Activated CD4-positive, CD25-positive, alpha-beta regulatory T cell treated with anti-CD3 and anti-CD28 coated beads, Interleukin-2, amount 50 U/mL, for 16 hours (primary cell): ENCODE data around the gene EP300.
"Not testable (repeated sequence)": the region's sequence is repeated elsewhere in the genome, so short reads cannot be mapped to it uniquely, and the experiment has no call there.

Source experiments
- DNase-seq: peaks from one replicate; pipeline ENCODE4 v3.0.0-alpha.2; 2020; ENCODE audit warnings: low read depth, low spot score

The EP300 gene

DNA sequence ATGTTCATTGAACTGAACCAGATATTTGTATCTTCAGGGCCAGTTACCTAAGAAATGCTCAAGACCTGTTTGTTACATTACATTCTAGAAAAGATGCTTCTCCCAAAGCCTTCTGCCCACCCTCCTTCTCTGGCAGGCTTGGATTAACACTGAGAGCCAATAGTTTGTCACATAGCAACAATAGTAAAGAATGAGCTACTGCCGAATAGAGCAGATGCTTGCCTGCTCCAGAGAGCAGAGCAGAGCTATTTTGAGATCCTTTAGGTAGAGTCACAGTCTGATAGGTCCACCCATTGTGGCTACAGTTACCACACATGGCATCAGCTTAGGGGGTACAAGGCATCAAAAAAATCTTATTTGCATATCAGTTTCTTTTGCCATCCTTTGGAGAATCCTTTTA is 13.5 kb upstream of the EP300 start:
- DNase-seq: no peak

DNA sequence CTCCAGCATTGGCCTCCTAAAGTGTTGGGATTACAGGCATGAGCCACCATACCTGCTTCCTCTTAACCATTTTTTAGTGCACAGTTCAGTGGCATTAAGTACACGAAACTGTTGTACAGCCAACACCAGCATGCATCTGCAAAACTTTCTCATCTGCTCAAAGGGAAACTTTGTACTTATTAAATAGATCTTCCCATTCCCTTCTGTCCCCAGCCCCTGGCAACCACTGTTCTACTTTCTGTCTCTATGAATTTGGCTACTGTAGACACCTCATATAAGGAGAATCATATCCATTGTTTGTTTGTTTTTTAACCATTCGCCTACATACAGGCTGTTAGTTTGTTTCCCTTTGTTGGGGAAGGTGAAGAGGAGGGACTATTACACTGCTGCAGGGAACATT is 6.5 kb upstream of the EP300 start:
- DNase-seq: no peak

DNA sequence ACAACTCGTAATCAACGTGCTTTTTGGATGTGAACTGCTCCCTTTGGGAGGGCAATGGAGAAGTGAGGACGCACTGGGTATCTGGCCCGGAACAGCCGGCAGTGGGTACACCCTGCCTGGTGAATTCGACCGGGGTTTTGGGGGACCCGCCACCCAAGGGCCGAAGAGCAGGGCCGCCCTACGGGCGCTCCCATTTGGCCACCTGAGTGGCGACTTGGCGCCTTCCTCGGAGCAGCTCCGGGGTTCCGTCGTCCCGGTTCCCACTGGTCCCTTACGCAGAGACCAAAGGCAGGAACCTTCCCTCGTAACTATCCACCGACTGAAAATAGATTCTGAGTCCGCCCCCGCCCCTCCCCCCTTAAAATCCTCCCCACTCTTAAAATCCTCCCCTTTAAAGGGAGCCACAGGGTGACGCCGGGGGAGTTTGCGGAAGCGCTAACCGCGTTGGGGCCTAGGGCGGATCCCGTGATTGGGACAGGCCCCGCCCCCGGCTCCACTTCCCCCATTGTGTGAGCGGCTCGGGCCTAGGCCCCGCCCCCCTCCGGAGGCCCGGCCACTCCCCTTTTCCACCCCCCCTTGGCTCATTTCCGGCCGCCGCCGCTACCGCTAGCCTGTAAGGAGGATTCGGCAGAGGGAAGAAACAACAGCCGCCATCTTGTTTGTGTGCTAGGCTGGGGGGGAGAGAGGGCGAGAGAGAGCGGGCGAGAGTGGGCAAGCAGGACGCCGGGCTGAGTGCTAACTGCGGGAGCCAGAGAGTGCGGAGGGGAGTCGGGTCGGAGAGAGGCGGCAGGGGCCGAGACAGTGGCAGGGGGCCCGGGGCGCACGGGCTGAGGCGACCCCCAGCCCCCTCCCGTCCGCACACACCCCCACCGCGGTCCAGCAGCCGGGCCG is 1.0 kb upstream of the EP300 start:
- DNase-seq: peak; percentile 99

DNA sequence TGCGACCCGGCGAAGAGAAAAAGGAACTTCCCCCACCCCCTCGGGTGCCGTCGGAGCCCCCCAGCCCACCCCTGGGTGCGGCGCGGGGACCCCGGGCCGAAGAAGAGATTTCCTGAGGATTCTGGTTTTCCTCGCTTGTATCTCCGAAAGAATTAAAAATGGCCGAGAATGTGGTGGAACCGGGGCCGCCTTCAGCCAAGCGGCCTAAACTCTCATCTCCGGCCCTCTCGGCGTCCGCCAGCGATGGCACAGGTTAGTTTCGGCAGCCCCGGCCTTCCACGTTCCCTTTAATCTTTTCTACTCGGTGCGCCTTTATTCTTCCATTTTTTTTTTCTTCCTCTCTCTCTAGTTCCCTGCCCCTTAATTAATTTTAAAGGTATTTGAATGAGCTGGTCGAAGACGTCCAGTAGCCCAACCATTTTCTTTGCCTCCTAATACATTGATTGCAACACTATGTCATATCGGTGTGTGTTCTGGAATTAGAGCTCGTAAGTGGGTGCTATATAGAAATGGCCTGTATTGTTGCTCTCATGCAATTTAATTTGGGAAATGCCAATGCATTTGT is 537 bp downstream of the EP300 start:
- no peak for DNase-seq

DNA sequence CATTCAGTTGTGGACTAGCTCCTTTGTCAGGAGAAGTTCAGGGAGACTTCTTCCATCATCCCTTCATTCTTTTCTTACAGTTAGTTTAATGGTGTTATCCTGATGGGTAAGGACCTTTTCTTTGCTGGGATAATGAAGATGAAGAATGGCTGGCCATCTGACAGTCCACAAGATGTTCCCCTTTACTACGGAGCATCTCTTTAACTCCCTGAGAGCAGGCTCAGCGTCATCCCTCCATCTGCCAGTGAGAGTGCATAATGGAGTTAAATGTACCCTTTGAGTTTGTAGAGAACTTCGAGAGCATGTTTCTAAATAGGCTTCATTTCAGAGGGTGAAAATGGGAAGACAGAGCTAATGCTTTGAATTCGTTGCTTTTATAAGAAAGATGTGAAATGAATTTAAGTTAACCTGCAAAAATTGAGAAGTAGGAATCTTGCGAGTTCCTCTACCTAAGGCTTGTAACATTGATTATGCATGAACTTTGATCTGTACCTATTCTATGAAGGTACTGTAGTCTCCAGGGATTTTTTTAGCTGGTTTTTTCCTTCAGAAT is 1.7 kb downstream of the EP300 start:
- no peak for DNase-seq

DNA sequence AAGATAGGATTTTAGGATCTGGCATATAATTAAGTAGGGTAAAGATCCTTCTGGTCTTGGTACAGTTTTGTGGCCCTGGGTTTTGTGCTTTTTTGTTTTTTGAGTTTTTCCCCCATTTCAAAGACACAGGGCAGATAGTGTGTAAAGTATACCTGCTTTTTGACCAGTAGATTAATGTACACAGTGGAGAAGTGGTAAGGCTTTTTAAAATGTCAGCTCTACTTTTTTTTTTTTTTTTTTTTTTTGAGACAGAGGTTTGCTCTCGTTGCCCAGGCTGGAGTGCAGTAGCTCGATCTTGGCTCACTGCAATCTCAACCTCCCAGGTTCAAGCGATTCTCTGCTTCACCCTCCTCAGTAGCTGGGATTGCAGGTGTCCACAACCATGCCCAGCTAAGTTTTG is 4.0 kb downstream of the EP300 start:
- no peak for DNase-seq

DNA sequence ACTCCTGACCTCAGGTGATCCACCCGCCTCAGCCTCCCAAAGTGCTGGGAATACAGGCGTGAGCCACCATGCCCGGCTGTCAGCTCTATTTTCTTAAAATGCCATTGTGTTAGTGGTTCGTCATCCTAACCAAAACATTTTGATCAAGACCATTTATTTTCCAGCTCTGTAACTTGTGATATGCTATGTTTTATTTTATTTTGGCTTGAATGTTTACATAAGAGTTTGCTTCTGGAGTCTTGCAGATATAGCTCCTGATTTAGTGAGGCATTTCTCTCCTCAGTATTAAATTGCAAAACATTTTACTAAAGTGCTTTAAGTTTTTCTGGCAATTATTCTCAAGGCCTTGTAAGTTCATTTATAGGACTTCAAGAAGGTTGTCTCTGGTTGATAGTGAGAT is 4.4 kb downstream of the EP300 start:
- no peak for DNase-seq

DNA sequence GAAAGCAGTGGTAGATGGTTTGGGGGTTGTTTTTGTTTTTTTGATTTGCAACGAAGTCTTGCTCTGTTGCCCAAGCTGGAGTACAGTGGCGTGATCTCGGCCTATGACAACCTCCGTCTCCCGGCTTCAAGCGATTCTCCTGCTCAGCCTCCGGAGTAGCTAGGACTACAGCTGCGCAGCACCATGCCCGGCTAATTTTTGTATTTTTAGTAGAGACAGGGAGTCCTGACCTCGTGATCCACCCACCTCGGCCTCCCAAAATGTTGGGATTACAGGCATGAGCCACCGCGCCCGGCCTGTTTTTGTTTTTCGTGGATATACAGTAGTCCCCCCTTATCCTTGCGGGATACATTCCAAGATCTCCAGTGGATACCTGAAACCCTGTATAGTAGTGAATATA is 6.6 kb downstream of the EP300 start:
- DNase-seq: no peak

DNA sequence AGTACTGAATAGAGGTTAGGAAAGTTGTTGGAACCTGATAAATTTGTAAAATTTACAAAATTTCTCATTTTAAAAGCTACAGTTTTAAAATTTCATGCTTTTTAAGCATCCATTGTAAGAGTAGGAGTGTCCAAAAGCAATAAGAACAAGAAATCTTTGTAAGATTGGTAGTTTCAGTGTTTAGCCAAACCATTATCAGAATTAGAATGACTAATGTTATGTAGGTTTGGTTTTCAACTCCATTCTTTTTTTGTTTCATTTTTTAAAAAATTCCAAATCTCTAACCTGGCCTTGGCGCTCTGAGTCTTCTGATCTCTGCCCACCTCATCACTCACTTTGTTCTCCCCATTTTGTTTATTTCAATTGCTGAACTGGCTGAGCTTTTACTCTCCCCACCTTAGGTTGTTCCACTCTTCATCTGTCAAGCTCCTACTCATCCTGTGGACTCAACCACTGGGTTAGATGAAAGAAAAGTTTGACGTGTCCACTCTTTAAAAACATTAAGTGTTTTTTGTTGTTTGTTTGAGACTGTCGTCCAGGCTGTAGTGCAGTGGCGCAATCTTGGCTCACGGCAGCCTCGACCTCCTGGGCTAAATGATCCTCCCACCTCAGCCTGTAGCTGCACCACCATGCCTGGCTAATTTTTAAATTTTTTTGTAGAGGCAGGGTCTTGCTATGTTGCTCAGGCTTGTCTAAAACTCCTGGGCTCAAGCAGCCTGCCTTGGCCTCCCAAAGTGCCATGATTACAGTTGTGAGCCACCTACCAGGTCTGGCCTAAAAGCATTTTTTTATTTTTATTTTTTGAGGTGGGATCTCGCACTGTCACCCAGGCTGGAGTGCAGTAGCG is 14.0 kb downstream of the EP300 start:
- DNase-seq: no peak

DNA sequence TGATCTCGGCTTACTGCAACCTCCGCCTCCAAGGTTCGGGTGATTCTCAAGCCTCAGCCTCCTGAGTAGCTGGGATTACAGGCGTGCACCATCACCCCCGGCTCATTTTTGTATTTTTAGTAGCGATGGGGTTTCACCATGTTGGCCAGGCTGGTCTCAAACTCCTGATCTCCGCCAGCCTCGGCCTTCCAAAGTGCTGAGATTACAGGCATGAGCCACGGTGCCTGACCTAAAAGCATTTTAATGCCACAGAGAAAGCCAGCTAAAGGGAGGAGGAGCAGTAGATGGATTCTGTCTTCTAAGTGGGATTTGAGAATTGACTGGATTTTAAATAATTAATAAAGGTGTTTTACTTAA is 14.6 kb downstream of the EP300 start:
- DNase-seq: not testable (repeated sequence)

DNA sequence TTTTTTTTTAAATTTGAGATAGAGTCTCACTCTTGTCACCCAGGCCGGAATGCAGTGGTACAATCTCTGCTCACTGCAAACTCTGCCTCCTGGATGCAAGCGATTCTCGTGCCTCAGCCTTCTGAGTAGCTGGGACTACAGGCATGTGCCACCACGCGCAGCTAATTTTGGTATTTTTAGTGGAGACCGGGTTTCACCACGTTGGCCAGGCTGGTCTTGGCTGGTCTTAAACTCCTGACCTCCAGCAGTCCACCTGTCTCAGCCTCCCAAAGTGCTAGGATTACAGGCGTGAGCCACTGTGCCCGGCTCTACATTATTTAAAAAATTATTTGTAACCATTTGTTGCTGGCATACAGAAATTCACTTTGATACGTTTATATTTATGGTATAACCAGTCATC is 18.6 kb downstream of the EP300 start:
- DNase-seq: no peak

DNA sequence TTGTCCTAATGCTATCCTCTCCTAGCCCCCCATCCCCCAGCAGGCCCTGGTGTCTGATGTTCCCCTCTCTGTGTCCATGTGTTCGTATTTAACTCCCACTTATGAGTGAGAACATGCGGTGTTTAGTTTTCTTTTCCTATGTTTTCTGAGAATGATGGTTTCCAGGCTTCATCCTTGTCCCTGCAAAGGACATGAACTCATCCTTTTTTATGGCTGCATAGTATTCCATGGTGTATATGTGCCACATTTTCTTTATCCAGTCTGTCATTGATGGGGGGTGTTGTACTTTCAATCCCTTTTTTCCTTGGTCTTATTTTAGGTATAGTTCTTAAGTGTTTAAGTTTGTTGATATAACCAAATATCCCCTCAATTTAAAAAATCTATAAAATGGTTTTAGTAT is 23.9 kb downstream of the EP300 start:
- no peak for DNase-seq

DNA sequence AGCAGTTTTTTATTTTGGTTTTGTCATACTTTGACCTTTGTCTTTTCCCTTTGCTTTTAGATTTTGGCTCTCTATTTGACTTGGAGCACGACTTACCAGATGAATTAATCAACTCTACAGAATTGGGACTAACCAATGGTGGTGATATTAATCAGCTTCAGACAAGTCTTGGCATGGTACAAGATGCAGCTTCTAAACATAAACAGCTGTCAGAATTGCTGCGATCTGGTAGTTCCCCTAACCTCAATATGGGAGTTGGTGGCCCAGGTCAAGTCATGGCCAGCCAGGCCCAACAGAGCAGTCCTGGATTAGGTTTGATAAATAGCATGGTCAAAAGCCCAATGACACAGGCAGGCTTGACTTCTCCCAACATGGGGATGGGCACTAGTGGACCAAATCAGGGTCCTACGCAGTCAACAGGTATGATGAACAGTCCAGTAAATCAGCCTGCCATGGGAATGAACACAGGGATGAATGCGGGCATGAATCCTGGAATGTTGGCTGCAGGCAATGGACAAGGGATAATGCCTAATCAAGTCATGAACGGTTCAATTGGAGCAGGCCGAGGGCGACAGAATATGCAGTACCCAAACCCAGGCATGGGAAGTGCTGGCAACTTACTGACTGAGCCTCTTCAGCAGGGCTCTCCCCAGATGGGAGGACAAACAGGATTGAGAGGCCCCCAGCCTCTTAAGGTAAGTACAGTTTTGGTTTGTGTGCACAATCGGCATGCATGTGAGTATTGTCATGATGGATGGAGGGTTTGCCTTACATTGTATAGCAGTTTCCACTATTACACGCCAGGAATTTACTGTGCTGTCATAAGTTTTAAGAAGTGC is 25.0 kb downstream of the EP300 start:
- no peak for DNase-seq

DNA sequence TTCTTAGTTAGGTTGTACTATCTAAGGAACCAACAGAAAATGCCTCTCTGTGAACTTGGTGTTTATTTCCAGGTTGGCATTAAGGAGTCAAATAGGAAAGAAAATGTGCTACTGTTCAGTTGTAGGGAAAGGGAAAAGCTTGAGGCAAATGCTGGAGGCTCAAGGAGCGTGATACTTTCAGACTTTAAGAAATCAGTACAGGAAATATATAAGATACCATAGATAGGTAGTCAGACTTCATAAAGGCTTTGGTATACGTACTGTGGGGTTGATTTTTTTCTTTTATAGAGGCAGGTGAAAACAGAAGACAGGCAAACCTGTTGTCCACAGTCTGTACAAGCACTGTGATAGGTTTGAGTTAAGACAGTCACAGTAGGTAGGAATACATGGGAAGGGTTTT is 30.8 kb downstream of the EP300 start:
- no peak for DNase-seq

DNA sequence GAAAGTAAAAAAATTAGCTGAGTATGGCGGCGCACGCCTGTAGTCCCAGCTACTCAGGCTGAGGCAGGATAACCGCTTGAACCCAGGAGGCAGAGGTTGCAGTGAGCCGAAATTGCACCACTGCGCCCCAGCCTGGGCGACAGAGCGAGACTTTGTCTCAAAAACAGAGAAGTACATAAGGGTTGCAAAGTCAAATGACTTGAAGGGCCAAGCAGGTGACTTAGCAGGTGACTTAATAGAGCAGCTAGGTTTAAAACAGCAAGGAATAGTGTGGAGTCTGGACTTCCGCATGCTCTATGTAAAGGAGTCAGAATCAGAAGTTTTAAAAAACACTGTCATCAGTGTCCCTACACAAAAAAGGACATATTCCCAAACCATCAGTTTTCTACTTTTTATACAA is 31.7 kb downstream of the EP300 start:
- no peak for DNase-seq

DNA sequence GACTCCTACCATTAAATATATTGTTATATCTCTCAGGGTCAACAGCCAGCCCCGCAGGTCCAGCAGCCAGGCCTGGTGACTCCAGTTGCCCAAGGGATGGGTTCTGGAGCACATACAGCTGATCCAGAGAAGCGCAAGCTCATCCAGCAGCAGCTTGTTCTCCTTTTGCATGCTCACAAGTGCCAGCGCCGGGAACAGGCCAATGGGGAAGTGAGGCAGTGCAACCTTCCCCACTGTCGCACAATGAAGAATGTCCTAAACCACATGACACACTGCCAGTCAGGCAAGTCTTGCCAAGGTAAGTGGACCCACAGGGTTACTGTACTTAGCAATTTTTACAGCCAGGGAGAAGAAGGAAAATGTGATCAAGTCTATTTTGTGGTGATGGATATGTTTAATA is 35.1 kb downstream of the EP300 start:
- no peak for DNase-seq

DNA sequence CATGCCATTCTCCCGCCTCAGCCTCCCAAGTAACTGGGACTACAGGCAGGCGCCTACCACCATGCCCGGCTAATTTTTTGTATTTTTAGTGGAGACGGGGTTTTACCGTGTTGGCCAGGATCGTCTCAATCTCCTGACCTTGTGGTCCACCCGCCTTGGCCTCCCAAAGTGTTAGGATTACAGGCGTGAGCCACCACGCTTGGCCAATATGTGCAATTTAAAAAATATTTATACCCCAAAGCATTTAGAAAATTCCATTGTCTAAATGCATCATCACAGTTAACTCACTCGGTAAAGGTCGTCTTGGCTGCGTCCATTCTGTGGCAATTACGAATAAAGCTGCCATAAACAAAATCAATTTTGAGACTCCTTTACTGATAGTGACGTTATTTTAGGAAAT is 36.2 kb downstream of the EP300 start:
- no peak for DNase-seq

DNA sequence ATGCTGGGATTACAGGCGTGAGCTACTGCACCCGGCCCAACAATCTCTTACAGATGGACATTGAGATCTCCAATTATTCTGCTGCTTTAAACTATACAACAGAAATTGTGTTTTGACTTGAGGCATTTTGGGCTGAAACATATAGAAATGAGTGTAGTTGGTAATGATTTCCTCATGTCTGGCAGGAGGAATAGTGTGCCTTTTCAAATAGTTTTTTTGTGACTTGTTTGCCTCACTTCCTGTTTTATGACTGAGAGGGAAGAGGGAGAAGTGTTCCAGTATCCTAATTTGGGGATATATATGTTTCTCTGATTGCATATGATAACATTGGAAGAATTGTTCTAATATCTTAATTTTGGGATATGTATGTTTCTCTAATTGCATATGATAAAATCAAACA is 40.2 kb downstream of the EP300 start:
- DNase-seq: no peak

DNA sequence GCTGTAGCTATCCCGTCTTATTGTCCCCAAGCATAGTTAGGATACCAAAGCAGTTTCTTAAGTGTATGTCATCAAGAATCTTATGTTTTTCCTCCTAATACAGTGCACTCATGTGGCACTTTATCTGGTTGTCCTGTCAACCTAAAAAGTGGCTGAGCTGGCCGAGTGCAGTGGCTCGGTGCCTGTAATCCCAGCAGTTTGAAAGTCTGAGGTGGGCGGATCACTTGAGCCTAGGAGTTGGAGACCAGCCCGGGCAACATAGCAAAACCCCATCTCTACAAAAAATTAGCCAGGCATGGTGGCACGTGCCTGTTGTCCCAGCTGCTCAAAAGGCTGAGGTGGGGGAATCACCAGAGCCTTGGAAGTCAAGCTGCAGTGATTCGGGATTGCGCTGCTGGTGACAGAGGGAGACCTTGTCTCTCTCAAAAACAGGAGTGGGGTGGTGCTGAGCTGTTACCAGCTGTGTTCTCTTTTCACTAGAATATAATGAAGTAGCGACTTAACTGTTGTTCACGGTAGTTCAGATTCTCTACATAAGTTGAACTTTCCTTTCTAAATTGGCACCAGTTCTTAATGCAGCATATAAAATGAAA is 48.1 kb downstream of the EP300 start:
- DNase-seq: no peak

DNA sequence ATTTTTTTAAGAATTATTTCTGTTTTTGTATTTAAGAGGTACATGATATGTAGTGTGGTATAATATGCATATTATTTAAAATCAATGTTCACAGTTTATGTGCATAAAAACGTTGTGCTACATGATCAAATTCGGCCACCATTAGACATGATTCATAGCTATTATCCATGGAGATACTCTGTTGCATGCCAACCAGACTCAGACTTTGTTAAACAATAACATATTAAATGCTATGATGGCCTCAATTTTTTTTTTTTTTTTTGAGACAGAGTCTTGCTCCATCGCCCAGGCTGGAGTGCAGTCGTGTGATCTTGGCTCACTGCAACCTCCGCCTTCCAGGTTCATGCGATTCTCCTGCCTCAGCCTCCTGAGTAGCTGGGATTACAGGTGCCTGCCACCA is 53.5 kb downstream of the EP300 start:
- DNase-seq: not testable (repeated sequence)

DNA sequence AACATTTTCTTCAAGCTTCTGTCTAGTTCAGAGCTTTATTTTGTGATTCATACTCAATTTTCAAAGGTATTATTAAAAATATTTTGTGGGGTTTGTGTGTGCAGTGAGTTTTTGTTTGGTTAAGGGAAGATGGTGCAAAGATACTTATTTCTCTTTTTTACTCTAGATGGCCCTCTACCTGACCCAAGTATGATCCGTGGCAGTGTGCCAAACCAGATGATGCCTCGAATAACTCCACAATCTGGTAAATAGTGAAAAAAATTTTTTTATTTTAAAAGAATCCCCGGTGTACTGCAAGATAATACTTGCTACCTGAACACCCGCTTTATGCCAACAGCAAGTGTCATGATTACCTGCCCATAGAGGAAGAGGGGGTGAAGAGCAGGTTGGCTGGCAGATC is 54.2 kb downstream of the EP300 start:
- DNase-seq: no peak
